ENCODE data around the gene PEX5L.

The PEX5L gene

GRCh38 chr3:179833294-179833693 lies 203.4 kb downstream of the PEX5L start:
- H3K4me2 ChIP-seq (ENCODE audit: low read depth, low read length) = no peak overlapping the region
- no peaks in the 10 kb centered on the region for H3K9me2 ChIP-seq (replicated peaks; ENCODE audit: insufficient read depth, low read length)
- no peaks in the 10 kb centered on the region for H3K79me2 ChIP-seq (ENCODE audit: low read length)

GRCh38 chr3:179832333-179832854 lies 204.3 kb downstream of the PEX5L start:
- no peak overlapping the region for H3K4me2 ChIP-seq (ENCODE audit: low read depth, low read length)
- H3K9me3 ChIP-seq (replicated peaks; ENCODE audit: insufficient read depth, low read length) = no peaks in the 10 kb centered on the region
- DNase-seq = no peak
- H3K9me2 ChIP-seq (replicated peaks; ENCODE audit: insufficient read depth, low read length) = no peaks in the 10 kb centered on the region
- H3K4me1 ChIP-seq (ENCODE audit: low read length) = 0 out of 2 replicates have a peak, but pooled peaks cover 3% of the 10 kb centered on the region
- H3F3A ChIP-seq (ENCODE audit: insufficient read depth, low read length) = no peaks in the 10 kb centered on the region
- no peak overlapping the region for H3K9ac ChIP-seq (ENCODE audit: low read length)
- TF ChIP-seq EZH2 (optimal IDR thresholded peaks at IDR 0.05; ENCODE audit: low read depth, low read length) = no peak
- no peak for TF ChIP-seq CTCF (IDR thresholded peaks at IDR 0.05; ENCODE audit: low read length)
- TF ChIP-seq EZH2phosphoT487 (IDR thresholded peaks at IDR 0.05; ENCODE audit: low read length) = no peak
- H3K27me3 ChIP-seq (replicated peaks; ENCODE audit: insufficient read depth, low read length) = no peaks in the 10 kb centered on the region
- H3K27ac ChIP-seq (ENCODE audit: low read length) = no peak overlapping the region
- no peaks in the 10 kb centered on the region for H3K36me3 ChIP-seq (replicated peaks; ENCODE audit: insufficient read depth, low read length)
- H3K79me2 ChIP-seq (ENCODE audit: low read length) = no peaks in the 10 kb centered on the region
- no peak overlapping the region for H3K4me3 ChIP-seq (ENCODE audit: low read length)
- no peaks in the 10 kb centered on the region for H4K20me1 ChIP-seq (ENCODE audit: insufficient read depth, low read length)
- no peak overlapping the region for H2AFZ ChIP-seq (ENCODE audit: low read length)

More at GRCh38 chr3:179833294-179833693, 203.4 kb downstream of the PEX5L start:
- Histone ChIP-seq H3K4me1 (ENCODE audit: low read length) (0 out of 2 replicates have a peak, but pooled peaks cover 2% of the 10 kb centered on the region), H3K9ac (ENCODE audit: low read length) (no peak overlapping the region), H3K27me3 (replicated peaks; ENCODE audit: insufficient read depth, low read length) (no peaks in the 10 kb centered on the region), H3K4me3 (ENCODE audit: low read length) (no peak overlapping the region), H2AFZ (ENCODE audit: low read length) (no peak overlapping the region), H3K36me3 (replicated peaks; ENCODE audit: insufficient read depth, low read length) (no peaks in the 10 kb centered on the region), H3K27ac (ENCODE audit: low read length) (no peak overlapping the region), H3F3A (ENCODE audit: insufficient read depth, low read length) (no peaks in the 10 kb centered on the region), H3K9me3 (replicated peaks; ENCODE audit: insufficient read depth, low read length) (no peaks in the 10 kb centered on the region), H4K20me1 (ENCODE audit: insufficient read depth, low read length) (no peaks in the 10 kb centered on the region)
- TF ChIP-seq CTCF (IDR thresholded peaks at IDR 0.05; ENCODE audit: low read length) (no peak), EZH2phosphoT487 (IDR thresholded peaks at IDR 0.05; ENCODE audit: low read length) (no peak), EZH2 (optimal IDR thresholded peaks at IDR 0.05; ENCODE audit: low read depth, low read length) (no peak)
- no peak for DNase-seq

GRCh38 chr3:179829401-179829800 lies 207.3 kb downstream of the PEX5L start:
- Histone ChIP-seq H3K9me2 (replicated peaks; ENCODE audit: insufficient read depth, low read length) (no peaks in the 10 kb centered on the region), H3K27ac (ENCODE audit: low read length) (no peak overlapping the region), H3F3A (ENCODE audit: insufficient read depth, low read length) (no peaks in the 10 kb centered on the region), H3K9ac (ENCODE audit: low read length) (no peak overlapping the region), H3K79me2 (ENCODE audit: low read length) (no peaks in the 10 kb centered on the region), H2AFZ (ENCODE audit: low read length) (no peak overlapping the region), H3K36me3 (replicated peaks; ENCODE audit: insufficient read depth, low read length) (no peaks in the 10 kb centered on the region), H3K27me3 (replicated peaks; ENCODE audit: insufficient read depth, low read length) (no peaks in the 10 kb centered on the region), H4K20me1 (ENCODE audit: insufficient read depth, low read length) (no peaks in the 10 kb centered on the region), H3K4me3 (ENCODE audit: low read length) (no peak overlapping the region), H3K4me1 (ENCODE audit: low read length) (0 out of 2 replicates have a peak, but pooled peaks cover 3% of the 10 kb centered on the region), H3K9me3 (replicated peaks; ENCODE audit: insufficient read depth, low read length) (no peaks in the 10 kb centered on the region), H3K4me2 (ENCODE audit: low read depth, low read length) (no peak overlapping the region)
- DNase-seq = no peak
- TF ChIP-seq EZH2phosphoT487 (IDR thresholded peaks at IDR 0.05; ENCODE audit: low read length) (no peak), CTCF (IDR thresholded peaks at IDR 0.05; ENCODE audit: low read length) (no peak), EZH2 (optimal IDR thresholded peaks at IDR 0.05; ENCODE audit: low read depth, low read length) (no peak)

Data from MM.1S (cell line).